ENCODE results near the gene HOXA3.
A peak's percentile ranks its signal among the peaks of the same experiment; 100 is the strongest.

The HOXA3 gene

GRCh38 chr7:27165089-27165995, 13.0 kb upstream of the HOXA3 start, which contains the start of gene HOXA9:
Gene HOXA9 (minus strand): TSS chr7:27165537. CDS start chr7:27165457, 80 bp downstream.
- no peak for DNase-seq

DNA sequence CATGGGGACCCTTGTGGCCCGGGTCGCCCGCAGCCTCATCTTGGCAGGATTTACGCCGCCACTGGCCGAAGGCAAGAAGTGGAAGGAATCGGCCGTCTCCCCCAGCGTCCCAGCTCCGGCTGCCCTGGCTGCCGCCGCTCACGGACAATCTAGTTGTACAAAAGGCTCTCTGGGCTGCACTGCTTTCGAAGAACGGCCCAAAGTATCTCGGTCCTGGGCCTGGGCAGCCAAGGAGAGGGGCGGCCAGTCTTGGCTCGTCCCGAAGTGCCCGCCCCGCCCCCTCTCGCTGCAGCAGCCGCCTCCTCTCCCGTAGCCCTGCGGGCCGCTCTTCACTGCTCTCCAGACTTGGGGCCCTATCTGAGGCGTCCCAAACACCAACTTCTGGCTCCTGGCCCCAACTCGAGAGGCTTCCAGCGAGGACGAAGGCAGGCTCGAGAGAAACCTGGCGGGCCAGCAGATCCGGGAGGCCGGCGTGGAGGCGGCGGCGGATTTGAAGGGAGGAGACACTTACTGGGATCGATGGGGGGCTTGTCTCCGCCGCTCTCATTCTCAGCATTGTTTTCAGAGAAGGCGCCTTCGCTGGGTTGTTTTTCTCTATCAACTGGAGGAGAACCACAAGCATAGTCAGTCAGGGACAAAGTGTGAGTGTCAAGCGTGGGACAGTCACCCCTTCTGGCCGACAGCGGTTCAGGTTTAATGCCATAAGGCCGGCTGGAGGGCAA, 12.1 kb upstream of the HOXA3 start:
- no peak for DNase-seq

DNA sequence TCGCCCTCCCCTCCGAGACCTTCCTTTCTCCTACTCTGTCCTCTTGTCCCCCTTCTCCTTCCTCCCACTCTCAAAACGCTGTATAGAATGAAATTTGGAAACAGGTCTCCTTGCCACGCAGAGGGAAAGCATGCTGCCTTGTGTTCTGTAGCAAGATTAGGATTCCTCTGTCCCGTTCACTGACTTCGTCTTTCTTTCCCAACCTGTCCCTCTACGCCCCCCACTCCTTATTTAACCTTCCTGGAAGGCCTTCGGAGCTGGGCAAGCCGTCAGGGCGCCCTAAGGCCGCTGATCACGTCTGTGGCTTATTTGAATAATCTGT, 11.6 kb upstream of the HOXA3 start:
- no peak for DNase-seq

DNA sequence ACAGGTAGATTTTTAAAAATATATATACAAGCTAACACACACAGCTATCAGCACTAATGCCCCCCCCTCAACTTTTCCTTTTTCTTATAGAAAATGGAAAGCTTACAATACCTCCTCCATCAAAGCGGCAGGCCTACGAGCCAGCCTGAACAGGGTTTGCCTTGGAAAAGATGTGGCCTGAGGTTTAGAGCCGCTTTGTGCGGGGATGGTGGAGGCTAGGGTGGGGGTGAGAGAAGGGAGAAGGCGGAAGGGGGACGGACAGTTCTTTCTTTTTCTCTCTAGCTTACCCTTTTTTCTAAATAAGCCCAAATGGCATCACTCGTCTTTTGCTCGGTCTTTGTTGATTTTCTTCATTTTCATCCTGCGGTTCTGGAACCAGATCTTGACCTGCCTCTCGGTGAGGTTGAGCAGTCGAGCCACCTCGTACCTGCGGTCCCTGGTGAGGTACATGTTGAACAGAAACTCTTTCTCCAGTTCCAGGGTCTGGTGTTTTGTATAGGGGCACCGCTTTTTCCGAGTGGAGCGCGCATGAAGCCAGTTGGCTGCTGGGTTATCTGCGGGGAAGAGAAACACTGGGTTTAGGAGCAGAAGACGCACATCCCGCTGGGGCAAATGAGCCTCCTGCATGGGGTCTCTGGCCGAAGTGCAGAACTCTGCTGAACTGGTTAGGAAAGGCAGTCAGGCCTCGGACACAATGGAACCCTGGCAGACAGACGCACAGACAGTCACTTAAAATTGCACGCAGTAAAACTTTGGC, 11.1 kb upstream of the HOXA3 start:
- DNase-seq, result no peak

DNA sequence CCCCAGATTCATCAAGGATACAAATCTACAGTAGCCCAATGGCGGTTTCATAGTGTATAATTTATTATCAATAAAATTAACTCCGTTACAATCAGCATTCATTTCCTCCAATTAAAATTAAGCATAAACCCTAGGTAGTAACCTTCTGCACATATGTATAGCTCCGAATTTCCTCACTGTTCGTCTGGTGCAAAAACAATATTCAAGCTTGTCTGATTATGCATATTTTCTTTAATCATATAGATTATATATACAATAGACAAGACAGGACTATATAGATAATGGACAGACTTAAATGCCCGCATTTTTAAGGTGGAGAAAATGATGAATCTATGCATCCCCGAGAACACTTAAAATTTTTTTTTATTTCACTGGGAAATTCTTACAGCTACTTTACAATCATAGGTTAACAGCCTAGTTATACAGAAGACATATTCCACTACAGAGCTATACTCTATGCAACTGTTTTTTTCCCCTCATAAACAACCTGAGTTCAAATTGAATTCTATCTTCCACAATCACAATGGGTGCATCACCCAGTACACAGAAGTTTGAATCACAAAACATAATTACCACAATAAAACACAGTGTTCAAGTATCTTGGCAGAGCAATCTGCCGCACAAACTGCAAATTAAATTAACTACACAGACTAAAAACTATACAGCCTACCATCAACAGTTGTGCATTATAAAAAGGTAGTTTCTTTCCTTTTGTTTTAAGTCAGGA, 10.3 kb upstream of the HOXA3 start:
- DNase-seq, result no peak

DNA sequence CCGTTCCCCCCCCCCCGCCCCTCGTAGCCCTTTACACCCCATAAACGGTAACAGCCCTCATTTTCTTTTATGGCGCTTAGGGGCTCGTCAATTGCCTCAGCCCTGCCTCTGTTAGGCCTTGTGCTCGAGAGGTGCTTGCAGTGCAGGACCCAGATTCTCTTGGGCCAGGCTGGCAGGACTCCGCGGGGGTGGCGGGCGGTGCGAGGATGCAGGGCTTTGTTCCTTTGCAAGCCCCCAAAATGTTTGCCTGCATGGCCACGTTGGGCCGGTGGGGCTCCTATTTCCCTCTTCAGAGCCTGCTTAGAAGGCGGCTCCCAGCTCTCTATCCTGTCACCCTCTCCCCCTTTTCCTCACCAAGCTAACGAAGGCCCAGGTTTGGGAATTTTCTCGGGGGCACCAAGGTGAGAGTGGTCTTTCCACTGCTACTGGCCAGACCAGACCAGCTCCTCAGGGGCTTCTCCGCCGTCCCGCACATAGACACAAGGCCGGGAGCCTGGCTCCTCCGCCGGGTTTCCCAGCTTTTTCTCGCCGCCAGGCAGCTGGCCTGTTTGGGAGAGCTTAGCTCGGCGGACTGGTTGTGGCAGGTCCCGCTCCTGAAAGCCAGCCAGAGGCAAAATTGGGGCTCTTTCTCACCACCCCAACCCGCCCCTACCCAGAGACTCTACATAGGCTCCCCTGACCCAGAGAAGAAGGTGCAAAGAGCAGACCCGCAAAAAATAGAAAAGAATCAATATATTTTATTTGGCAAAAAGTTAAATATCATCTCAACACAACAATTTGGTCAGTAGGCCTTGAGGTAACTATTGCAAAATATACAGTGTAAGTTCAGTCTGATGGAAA, 9.6 kb upstream of the HOXA3 start:
- no peak for DNase-seq

DNA sequence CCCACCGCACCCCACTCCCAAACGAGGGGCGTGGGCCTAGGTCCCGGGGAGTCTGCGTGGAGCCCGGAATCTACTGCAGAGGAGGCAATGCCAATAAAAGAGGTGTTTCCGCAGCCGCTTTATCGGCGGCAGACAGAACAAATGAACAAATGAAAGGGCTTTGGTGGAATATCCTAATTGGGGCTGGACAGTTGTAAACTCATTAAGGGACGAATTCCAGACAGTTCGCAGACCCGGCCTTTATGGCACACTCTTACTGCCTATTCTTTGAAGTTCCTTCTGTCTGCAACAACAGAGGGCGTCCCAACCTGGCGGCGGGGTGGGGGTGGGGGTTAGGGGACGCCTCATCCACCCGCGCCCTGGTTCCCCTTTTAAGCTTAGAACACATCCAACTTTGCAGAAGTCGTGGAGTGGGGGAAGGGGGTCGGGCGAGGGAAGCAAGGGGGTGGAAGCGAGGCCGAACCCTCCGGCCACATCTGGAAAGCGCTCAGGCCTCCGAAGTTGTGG, 8.9 kb upstream of the HOXA3 start:
- no peak for DNase-seq

- peak; percentile 74 for DNase-seq
Measured at GRCh38 chr7:27160546-27161213, 8.3 kb upstream of the HOXA3 start.

DNA sequence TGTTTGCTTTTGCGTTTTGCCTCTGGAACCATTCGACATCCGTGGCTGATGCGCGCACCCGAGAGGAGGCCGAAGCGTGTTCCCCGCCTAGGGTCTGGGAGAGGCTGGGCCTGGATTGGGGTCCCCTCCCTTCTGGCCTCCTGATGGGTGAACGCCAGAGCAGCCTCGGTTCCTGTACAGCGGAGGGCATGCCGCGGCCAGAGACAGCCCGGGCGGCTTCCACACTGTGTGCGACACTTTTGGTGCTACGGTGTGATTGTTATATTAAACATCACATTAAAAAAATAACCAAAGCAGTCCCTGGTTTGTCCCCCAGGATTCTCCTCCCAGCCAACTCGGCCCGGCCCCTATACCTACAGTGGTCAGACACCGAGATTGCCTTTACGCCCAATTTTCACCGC, 7.8 kb upstream of the HOXA3 start:
- no peak for DNase-seq

DNA sequence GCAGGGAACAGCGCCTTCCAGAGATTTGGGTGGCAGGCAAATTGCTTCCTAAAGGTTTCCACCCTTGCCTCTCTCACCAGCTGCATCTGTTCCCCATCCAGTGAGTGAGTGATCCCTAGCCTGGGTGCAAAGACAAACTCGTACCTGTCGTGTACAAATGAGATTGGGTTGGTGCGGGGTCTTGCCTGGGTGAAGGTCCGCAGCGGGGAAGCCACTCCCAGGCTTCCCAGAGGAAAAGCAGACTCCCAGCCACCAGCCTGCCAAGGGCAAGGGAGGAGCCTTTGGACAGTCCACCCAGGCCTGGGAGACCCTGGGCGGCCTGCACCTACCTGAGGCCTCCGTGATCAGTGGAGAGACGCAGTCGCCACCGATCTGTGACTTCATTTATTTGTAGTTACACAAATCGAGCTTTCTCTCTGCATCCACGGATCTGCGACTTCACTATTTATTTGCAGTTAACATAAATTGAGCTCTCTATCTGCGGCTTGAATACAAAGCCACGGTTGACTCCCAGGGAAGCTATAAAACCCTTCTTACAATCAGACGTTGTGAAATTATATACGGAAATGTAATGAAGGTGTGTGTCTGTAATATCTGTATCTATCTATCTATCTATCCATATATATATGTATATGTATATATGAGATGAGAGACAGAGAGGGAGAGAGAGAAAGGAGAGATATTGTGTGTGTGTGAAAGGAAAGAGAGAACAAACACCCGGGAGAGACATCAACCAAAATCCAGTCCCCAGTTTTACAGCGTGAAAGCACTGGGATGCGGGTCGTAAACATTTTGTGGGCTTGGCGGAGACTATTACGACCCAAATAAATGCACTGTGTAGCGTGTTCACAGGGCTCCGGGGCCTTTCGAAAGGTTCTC, 7.1 kb upstream of the HOXA3 start:
- no peak for DNase-seq

DNA sequence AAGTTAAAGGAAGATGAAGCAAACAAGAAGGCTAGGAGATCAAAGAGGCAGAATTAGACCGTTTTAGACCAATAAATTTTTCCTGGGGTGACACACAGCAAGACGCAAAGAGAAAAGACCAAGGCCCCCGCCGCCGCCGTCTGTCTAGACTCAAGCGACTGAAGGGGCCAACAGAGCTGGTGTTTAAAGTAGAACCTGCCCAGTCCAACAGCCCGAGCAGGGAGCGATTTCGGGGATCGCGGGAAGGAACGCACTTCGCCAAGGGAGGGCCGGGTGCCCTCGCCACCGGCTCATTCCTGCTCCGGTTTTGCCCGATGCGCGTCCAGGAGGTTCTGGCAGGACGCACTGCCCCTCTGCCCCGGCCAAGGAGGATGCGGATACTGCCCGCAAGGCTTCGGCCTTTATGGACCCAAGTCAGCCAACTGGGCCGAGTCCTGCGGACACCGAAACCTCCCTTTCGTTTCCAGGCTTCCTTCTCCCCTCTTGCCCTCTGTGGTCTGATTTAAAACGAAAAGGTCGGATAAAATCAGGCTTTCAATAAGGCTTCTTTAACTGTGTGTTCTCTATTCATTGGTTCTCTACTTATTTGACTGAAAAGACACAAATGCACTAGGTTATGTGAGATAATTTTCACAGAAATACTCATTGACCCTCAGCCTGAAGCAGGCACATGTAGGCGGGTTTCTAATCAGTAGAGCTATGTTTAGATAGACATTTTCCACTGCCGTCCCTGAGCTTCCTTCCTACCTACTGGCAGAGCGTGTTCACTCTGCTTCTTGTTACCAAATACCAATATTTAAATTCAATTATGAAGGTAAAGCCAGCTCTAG, 6.3 kb upstream of the HOXA3 start:
- DNase-seq, result no peak

GRCh38 chr7:27157702-27158431, 5.5 kb upstream of the HOXA3 start:
- DNase-seq, result no peak

GRCh38 chr7:27156916-27157701, 4.7 kb upstream of the HOXA3 start:
- no peak for DNase-seq

GRCh38 chr7:27156508-27156898, 4.1 kb upstream of the HOXA3 start, which contains the start of gene HOXA7:
Gene HOXA7 (minus strand): TSS chr7:27156675. CDS start chr7:27156545, 130 bp downstream.
- DNase-seq, result no peak

- no peak for DNase-seq
Measured at GRCh38 chr7:27155816-27156507, 3.6 kb upstream of the HOXA3 start.

DNA sequence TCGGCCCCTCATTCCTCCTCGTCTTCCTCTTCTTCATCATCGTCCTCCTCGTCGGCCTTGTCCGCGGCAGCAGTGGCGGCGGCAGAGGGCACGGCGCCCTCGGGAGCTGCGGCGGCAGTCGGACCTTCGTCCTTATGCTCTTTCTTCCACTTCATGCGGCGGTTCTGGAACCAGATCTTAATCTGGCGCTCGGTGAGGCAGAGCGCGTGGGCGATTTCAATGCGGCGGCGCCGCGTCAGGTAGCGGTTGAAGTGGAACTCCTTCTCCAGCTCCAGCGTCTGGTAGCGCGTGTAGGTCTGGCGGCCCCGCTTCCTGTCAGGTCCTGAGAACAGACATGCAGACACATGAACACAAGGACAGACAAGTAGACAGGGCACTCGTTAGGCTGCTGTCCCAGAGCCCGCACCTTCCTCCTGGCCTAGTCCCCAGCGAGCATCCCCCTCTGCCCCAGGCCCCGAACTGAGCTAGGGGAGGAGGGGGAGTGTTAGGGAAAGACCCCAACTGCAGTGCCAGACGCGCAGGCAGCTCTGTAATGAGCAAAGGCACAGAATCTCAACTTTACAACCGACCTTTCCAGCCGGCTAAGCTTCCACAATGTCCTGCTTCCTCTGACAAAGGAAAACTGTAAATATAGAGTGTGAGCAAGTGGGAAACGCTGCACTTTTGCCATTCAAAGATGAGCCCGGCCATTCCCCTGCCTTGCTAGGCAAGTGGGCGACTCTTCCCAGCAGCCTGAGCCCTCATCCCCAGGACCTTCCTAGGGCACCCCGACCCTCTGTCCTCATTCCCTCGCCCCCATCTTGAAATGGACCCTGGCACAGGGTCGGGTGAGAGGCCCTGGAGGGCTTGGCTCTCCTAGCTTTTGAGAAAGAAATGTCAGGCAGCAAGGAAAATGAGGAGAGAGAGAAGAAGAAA, 2.8 kb upstream of the HOXA3 start:
- no peak for DNase-seq

All from DMS79 treated with DMSO at 0.1 percent for 48 hours (cell line).